Amygdala (tissue), 56 donors: ENCODE data around the gene NOSIP.

ENCODE experiments used
- DNase-seq, 56 donors: peaks; one replicate each; lab custom pipeline; 2025; lab: John Stamatoyannopoulos, UW

NOSIP gene

DNA sequence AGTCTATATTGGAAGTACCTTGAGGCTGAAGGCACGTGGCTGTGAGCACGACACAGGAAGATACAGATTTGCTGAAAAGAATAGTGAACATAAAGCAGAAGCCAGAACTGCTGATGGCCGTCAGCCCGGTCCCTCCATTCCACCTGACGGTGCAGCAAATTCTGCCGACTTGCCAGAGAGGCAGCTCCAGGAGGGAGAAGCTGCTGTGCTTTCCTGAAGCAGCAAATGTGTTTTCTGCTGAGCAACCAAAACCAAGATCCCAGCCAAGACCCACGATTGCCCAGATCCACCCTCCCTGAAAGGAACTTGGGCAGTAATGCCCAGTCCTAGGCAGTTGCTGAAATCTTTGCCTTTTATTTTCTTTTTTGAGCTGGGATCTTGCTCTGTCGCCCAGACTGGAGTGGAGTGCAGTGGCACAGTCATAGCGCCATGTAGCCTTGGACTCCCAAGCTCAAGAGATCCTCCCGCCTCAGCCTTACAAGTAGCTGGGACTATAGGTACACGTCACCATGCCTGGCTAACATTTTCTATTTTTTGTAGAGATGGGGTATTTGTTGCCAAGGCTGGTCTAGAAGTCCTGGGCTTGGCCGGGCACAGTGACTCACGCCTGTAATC, 59.5 kb downstream of the NOSIP start:
- peak in 16 of 56 donors; percentile 7 to 55 (median 34) for DNase-seq

- DNase-seq: no peak
Measured at GRCh38 chr19:49518033-49518432, 62.3 kb downstream of the NOSIP start.

- DNase-seq: peak in 19 of 56 donors; percentile 4 to 56 (median 19)
Measured at GRCh38 chr19:49515767-49516166, 64.6 kb downstream of the NOSIP start.

GRCh38 chr19:49514151-49514550, 66.2 kb downstream of the NOSIP start:
- no peak for DNase-seq

DNA sequence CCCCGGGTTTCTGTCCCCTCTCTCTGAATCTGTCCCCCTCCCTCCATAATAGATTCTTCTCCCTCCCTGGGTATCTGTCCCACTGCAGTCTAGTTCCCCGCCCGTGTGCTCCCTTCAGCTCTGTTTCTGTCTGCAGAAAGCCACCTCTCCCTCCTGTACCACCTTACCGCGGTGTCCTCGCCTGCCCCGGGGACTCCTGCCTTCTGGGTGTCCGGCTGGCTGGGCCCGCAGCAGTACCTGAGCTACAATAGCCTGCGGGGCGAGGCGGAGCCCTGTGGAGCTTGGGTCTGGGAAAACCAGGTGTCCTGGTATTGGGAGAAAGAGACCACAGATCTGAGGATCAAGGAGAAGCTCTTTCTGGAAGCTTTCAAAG, 66.6 kb downstream of the NOSIP start:
- DNase-seq: peak in 1 of 56 donors; percentile 9

DNA sequence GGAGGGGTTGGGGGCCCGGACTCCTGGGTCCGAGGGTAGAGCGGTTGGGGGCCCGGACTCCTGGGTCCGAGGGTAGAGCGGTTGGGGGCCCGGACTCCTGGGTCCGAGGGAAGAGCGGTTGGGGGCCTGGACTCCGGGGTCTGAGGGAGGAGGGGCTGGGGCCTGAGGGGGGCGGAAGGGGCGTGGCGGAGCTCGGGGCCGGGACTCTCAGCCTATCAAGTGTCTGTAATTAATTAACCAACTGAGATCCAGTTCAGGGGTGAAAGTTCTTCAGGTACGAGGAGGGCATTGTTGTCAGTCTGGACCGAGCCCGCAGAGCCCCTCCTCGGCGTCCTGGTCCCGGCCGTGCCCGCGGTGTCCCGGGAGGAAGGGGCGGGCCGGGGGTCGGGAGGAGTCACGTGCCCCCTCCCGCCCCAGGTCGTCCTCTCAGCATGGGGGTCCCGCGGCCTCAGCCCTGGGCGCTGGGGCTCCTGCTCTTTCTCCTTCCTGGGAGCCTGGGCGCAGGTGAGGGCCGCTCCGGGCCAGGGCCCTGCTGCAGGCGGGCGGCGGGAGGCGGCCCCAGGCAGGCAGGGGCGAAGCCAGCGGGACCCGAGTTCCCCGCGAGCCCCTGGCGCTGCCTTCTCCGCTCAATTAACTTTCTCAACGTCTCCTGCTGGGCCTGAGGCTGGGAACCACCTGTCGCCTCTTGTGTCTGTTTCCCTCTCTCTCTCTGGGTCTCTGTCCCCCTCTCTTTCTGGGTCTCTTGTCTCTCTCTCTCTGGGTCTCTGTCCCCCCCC, 67.2 kb downstream of the NOSIP start:
- peak in 9 of 56 donors; percentile 10 to 35 (median 24) for DNase-seq

- no peak for DNase-seq
Measured at GRCh38 chr19:49507803-49508494, 72.4 kb downstream of the NOSIP start.

GRCh38 chr19:49506575-49507105, 73.7 kb downstream of the NOSIP start:
- peak in 16 of 56 donors; percentile 3 to 44 (median 12) for DNase-seq
